ENCODE measurements around the gene SLC22A13.
"Not testable (repeated sequence)": the region's sequence is repeated elsewhere in the genome, so short reads cannot be mapped to it uniquely, and the experiment has no call there.

SLC22A13 gene

DNA sequence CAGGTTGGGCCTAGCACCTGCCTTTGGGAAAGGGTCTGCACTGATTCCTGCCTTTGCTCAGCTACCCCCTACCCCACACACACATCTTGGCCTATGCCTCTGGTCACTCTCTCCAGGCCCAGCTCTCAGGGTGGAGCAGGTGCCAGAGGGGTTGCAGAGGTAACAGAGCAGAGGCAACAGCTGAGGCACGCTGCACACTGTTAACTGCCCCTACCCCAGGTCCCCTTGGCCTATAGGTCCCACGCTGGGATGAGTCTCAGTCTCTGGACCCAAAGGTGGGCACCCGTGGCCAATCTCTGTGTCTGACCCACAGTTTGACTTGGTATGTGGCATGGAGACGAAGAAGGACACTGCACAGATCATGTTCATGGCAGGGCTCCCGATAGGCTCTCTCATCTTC is 41.3 kb downstream of the SLC22A13 start:
- no peak for DNase-seq

DNA sequence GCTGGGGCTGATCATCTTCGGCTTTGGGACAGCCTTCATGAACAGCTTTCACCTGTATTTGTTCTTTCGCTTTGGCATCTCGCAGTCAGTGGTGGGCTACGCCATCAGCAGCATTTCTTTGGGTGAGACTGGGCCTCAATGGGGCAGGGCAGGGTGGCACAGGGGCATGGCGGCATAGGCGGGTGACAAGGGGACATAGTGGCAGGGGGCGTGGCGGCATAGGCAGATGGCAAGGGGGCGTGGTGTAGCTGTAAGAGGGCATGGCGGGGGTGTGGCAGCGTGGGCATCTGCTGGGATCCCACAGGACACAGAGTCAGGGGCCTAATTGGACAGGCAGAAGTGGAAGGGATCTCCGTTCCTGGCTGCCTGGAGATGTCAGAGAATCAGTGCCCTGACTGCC is 42.0 kb downstream of the SLC22A13 start:
- DNase-seq: no peak

DNA sequence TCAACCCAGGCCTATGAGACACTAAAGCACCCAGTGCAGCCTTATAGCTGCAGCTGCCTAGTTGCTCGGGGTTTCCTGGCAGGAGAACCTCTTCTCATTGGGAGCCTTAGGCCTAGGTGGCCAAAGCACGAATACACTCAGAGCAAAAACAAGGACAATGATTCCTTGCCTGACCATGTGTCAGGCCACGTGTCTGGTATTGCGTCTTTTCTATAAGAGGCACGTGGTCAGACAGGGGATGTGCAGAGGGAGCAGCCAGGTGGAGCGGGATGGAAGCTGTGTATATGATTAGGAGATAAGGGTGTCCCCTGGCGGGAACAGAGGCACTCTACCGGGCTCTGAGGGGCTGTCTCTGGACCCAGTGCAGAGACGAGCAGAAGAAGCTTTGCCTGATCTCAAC is 42.8 kb downstream of the SLC22A13 start:
- DNase-seq: no peak

DNA sequence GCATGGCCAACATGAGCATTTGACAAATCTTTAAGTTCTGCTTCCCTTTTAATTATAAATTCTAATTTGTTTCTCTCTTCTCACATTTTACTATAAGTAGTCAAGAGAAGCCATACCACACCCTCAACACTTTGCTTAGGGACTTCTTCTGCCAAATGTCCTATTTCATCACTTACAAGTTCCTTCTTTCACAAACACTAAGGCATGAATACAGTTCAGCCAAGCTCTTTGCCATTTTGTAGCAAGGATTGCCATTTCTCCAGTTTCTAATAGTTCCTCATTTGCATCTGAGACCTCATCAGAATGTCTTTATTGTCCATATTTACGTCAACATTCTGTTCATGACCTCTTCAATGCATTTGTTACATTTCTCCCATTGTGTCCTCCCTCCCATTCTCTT is 45.9 kb downstream of the SLC22A13 start:
- DNase-seq: no peak

DNA sequence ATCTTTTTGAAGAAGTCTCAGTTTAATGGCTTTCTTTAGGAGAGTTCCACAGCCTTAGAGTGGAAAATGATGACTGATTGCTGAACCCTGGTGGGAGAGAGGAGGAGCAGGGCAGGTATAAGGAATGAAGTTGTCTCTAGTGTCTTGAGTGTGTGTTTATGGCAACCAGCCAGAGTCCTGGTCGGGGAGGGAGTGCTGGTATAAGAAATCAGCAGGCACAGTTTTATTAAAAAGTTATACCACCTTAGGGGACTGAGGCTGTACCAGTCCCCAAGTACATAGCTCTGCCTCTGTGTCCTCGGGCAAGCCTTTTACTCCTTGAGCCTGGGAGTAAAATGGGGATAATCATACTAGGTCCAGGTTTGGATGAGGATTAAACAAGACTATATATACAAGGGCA is 46.3 kb downstream of the SLC22A13 start:
- DNase-seq: no peak

DNA sequence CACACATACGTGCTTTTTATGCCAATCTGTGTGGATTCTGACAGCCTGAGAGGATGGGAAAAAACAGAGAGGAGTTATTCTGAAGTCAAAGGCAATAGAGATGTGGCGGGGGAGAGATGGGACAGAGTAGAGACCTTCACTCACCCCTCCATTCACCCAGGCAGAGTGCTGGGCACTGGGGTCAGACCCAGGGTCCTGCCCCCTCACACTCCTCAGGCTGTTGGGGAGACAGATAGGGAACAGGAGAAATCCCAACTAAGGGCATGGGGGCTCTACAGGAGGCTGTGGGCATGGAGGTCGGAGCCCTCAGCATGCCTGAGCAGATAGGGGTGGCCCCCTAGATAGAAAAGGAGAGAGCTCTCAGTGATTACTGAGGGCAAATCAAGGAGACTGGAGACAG is 46.7 kb downstream of the SLC22A13 start:
- DNase-seq: no peak

DNA sequence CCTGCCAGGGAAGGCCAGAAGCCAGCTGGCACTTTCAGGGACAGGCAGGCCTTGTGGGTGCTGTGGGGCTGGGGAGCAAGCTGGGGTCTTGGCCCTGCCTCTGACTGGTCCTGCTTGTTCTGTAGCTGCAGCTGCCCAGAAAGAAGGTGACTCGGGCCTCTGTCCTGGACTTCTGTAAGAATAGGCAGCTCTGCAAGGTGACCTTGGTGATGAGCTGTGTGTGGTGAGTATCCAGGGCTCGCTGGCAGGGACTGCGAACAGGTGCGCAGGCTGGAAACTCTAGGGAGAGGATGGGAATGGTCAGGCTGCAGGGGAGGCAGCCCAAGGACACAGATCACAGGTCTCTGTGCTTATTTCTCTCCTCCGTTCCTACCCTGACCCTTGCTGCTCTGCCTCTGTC is 47.7 kb downstream of the SLC22A13 start:
- no peak for DNase-seq

DNA sequence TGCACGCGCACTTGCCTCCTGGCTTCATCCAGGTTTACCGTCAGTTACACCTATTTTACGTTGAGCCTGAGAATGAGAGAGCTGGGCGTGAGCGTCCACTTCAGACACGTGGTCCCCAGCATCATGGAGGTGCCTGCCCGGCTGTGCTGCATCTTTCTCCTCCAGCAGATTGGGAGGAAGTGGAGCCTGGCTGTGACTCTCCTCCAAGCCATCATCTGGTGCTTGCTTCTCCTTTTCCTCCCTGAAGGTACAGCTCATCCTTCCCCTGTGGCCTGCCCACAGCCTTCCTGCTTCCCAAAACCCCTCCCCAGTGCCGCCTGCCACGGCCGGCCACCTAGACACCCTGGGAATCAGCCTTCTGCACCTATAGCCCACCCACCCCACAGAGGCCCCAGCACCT is 48.1 kb downstream of the SLC22A13 start:
- no peak for DNase-seq

DNA sequence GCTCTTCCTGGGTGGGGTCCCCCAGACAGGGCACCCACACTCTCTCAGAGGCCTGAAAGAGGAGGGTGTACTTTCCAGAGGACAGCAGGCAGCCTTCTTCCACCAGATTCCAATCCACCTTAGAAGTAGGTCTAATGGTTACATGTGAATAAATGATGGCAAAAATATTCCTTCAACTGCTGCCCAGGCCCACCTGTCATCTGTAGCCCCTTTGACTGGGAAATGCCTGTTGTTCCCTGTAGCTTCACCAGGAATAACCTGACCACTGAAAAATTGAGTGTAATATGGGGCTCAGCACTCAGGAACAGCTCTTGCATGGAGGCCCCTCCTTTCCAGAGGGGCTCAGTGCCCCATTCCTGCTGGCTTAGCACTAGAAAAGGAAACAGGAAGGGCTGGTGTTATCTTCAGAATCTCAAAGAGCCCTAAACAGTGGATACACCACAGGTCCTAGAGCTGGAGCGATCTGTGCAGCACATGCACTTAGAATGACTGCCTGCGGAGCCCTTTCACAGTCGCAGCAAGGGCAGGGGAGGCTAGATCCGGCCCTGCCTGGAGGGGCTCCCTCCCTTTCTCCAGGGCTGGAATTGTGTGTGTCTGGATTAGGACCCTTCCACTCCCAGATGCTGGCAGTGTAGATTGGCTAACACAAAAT is 48.6 kb downstream of the SLC22A13 start:
- no peak for DNase-seq

DNA sequence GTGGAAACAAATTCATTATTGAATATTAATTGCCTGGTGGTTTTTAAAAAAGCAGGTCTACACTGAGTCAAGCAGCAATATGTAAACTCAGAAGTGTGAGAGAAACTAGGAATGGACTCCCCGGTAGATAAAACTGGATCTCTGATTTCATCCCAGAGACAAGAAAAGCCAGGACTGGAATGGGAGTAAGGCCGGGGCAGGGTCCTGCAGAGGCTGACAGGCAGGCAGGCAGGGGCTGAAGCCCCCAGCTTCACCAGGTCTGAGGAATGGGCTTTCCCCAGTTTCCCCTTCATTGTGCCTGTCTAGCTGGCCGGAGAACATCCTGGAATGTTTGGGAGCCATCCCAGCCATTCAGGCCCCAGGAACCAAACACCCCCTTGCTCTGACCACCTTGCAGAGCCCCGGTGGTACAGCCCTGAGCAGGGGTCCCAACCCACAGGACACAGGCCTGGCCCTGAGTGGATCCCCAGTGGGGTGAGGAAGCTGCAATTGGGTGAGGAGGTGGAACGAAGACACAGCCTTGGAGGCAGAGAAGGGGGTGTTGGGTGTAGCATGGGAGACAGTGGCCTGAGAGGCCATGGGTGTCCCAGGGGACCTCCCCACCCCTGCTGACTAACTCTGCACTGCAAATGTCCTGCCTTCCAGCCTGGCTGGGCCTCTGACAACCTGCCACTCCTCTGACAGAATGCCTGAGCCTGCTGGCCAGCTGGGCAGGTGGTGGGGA is 49.3 kb downstream of the SLC22A13 start:
- DNase-seq: no peak

DNA sequence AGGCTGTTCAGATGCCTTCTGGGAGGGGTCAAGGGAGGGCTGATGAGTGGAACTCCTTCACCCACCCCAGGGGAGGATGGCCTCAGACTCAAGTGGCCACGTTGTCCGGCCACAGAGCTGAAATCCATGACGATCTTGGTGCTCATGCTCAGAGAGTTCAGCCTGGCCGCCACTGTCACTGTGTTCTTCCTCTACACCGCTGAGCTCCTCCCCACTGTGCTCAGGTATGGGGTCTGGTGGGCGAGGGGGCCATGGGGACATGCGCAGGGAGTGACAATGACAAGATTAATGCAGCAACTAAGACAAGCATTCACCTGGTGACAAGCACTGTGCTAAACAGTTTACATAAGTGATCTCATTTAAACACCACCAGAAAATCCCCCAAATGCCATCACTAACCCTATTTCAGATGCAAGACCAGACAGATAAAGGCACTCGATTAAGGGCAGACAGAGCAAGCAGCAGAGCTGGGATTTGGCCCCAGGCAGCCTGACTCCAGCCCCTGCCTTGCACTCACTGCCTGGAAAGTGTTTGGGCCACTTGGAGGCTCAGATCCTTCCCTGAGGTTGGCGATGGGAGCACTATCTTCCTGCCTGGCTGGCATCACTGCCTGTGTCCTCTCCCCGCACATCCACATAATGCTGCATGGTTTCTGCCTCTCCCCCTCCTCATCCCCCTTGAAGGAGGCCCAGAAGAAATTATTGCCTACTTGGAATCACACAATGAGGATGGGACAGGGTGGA is 50.0 kb downstream of the SLC22A13 start:
- no peak for DNase-seq

DNA sequence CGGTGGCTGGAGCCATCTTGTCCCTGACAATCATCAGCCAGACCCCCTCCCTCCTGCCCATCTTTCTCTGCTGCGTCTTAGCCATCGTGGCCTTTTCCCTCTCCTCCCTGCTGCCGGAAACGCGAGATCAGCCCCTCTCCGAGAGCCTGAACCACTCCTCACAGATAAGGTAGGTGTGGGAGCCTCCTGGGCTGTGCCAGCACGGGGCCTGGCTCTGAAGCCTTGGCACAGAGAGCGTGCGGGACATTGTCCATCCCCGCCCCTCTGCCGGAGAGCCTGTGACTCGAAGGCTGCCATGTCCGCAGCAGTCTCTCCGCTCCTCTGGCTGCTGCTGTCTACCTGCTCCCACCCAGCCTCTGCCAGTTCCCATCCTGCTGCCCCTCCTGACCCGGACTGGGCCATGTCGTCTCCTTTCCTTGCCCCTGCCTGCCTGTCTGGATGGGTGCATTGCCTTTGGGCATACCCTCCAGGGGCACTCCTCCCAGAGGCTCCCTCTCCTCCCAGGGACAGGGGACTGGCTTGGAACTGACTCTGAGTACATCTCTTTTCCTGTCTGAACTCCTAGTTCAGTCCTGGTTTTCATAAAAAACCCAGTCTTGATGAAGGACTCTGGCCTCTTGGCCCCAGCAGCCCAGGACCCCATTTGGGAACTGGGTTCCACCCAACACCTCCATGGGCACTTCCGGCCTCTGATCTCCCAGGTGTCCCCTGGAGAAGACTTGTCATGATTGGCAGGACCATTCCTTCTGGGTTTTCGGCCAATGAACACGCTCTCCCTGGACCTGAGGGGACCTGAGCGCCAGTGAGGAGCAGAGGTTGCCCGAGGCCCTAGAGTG is 51.0 kb downstream of the SLC22A13 start:
- no peak for DNase-seq

DNA sequence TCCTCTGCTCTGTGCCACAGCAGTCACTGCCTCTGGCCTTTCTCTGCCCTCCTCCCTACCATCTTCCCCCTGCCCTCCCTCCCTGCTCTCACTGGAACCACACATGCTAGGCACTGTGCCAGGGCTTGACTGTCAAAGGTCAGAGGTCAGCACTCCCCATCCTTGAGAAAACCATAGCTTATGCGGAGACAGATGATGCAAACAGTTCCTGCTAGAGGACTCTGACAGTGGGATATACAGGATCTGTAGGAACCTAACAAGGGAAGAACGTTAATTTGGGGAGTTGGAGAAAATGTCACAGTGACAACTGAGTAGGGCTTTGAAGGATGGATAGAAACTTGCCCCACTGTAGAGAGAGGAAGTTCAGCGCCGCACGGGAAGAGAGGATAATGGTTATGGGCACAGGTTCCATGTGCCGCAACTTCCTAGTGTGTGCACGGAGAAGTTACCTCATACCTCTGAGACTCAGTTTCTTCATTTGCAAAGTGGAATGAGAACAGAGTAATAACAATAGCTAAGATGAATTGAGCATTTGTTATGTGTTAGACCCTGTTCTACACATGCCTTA is 51.7 kb downstream of the SLC22A13 start:
- no peak for DNase-seq

DNA sequence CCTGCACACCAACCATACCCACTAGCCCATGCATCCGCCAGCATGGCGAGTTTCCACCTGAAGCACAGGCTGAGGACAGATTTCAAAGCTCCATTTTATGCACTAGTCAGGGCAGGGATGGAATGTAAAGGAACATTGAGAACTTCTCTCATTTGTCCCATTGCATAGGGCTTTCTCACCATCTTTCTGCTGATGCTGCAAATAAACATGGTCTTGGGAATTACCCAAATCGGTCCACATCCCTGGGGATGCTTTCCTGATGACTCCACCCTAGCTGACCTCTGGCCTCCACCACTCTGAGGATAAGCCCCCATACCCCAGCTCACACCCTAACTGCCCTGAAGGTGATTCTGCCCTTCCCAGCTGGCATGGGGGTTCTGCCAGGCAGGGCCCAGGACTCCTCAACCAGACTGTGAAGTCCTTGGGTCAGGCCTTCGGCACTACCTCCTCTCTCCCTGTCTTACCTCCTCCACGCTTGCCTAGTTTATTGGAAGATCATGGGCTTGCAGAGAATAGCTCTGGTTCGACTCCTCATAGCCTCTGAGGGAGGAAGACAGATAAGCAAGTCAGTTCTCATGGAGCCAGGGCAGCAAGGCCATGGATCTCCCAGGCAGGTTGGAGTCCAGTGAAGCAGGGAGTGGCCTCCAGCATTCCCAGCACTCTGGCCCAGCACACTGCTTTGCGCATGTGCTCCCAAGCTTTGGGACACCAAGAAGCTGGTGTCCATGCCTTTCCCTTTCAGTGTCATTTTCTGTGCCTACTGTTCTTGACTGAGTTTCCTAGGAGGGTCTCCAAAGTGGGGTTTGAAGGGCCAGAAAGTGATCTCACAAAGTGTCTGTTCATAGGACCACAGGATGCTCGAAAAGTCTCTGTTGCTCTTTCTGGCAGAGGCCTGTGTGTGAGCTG is 53.4 kb downstream of the SLC22A13 start:
- no peak for DNase-seq

DNA sequence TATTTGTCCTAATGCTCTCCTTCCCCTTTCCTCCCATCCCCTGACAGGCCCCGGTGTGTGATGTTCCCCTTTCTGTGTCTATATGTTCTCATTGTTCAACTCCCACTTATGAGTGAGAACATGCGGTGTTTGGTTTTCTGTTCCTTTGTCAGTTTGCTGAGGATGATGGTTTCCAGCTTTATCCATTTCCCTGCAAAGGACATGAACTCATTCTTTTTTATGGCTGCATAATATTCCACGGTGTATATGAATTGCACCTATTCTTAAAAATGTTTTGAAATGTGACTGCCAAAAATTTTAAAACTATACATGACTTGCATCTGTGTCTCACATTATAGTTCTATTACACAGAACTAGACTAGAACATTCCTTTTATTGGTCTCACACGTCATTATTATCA is 55.0 kb downstream of the SLC22A13 start:
- DNase-seq: not testable (repeated sequence)

DNA sequence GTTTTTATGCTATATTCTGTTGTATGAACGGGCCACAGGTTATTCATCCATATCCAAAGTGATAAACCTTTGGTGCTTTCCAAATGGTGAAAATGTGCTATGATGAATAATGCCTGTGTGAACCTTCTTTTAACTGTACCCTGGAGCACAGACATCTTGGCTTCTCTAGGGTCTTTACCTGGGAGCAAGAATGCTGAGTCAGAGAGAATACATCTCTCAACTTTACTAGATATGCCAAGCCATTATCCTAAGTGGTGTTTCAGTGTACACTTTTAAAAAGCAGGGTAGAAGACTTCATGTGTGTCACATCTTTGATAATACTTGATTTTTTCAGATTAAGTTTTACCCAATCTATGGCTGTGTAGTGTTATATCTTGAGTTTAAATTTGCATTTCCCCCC is 57.4 kb downstream of the SLC22A13 start:
- no peak for DNase-seq

DNA sequence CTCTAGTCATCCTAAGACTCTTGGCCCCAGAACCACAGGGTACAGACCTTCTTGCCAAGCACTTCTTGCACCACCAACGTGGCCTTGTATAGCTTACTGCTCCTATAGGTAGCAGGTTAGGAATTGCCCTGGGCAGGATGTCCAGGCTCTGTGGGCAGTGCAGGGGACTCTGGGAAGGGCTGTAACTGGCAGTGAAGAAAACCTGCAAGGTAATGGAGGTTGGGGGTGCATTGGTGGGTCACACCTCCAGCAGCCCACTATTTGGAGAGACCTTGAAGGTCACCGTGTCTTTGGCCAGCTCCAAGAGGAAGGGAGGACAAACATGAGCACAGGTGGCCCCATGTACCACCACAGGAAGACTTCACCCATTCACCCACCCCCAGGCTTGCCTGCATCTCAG is 59.6 kb downstream of the SLC22A13 start:
- no peak for DNase-seq

DNA sequence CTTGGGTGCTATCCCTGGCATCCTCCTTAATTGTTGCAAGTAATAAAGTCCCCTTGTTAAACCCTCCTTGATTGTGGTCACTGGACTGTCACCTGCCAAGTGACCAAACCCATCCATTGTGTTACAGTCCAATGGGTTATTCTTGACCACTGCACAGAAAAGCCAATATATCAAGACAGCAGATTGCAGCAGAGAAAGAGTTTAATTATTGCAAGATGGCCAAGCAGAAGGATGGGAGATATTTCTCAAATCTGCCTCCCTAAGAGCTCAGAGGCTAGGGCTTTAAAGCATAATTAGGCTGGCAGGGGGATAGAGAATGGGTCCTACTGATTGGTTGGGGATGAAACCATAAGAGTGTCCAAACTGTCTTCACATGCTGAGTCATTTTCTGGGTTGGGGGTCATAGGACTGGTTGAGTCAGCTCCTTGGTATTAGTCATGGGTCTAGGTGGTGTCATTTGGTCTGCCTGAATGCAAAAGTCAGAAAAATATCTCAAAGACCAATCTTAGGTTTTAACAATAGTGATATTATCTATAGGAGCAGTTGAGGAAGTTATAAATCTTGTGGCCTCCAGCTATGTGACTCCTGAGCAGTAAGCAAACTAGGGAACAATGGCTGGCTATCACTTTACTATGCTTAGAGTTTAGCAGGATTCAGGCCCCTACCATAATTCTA is 61.9 kb downstream of the SLC22A13 start:
- no peak for DNase-seq

Data from NCI-H2107 (cell line).